CD4-positive, alpha-beta T cell (primary cell): Measurements from ENCODE around the gene HIPK2. TPM values are rescaled to one million over a fixed set of nuclear protein-coding genes. Genes with fewer than 3 reads are reported as not detected.

Source experiments
- ATAC-seq: fragments of 200-7000 bp; cut with Tn5 transposase; one replicate; pipeline ENCODE4 v1.10.0; 2022; ENCODE audit warnings: mild to moderate bottlenecking; ENCODE audit not compliant: poor library complexity
- CTCF ChIA-PET: fragments of 350-600 bp; sonication (Branson Sonifier 250); formaldehyde crosslinking; loops from one replicate; lab custom pipeline; 2021; ENCODE audit warnings: antibody characterized with exemption, inconsistent platforms; lab: Charles Lee
- POLR2A ChIA-PET: fragments of 350-600 bp; sonication (Branson Sonifier 250); formaldehyde crosslinking; loops from one replicate; lab custom pipeline; 2021; ENCODE audit warnings: antibody characterized with exemption, inconsistent platforms; lab: Charles Lee
- DNase-seq, 14 experiments: peaks; one replicate each; pipeline ENCODE4 v3.0.0-alpha.2; 2013 to 2020; ENCODE audit warnings: mixed read lengths in 2 of 14
- H3K27ac ChIP-seq, 2 donors: one replicate each; pipeline versions ENCODE4 v1.5.1 to v1.7.0; 2013; ENCODE audit warnings: low read length in 2 of 2, low read depth in 1 of 2, mild to moderate bottlenecking in 1 of 2
- H3K27me3 ChIP-seq, 2 experiments: 1 replicate in 1 of 2; 2 replicates in 1 of 2; pipeline versions ENCODE4 v1.6.1 to v1.7.0; 2013; ENCODE audit warnings: low read length in 2 of 2, control low read depth in 1 of 2, mild to moderate bottlenecking in 1 of 2, moderate library complexity in 1 of 2; ENCODE audit not compliant: insufficient read depth in 2 of 2, control insufficient read depth in 1 of 2
- H3K36me3 ChIP-seq: one replicate; pipeline ENCODE4 v1.6.1; 2013; ENCODE audit warnings: low read length, control low read depth; ENCODE audit not compliant: insufficient read depth
- H3K4me1 ChIP-seq: one replicate; pipeline ENCODE4 v1.6.1; 2013; ENCODE audit warnings: low read length, control low read depth; ENCODE audit not compliant: insufficient read depth
- H3K4me3 ChIP-seq: one replicate; pipeline ENCODE4 v1.5.1; 2013; ENCODE audit warnings: mild to moderate bottlenecking, low read length, moderate library complexity
- H3K9me3 ChIP-seq, 2 experiments: 1 replicate in 1 of 2; 2 replicates in 1 of 2; pipeline versions ENCODE4 v1.6.1 to v1.7.0; 2013; ENCODE audit warnings: low read length in 2 of 2, mild to moderate bottlenecking in 2 of 2, control low read depth in 1 of 2, moderate library complexity in 1 of 2; ENCODE audit not compliant: control insufficient read depth in 1 of 2, insufficient read depth in 1 of 2
- H3K27ac Mint-ChIP-seq: one replicate; pipeline ENCODE4 v1.8.0; 2020; ENCODE audit warnings: mixed read lengths
- H3K27me3 Mint-ChIP-seq: one replicate; pipeline ENCODE4 v1.8.0; 2021; ENCODE audit warnings: mixed read lengths
- H3K36me3 Mint-ChIP-seq: one replicate; pipeline ENCODE4 v1.8.0; 2021; ENCODE audit warnings: low read depth, mixed read lengths
- H3K4me1 Mint-ChIP-seq: one replicate; pipeline ENCODE4 v1.8.0; 2021; ENCODE audit warnings: low read depth, mixed read lengths
- H3K4me3 Mint-ChIP-seq: one replicate; pipeline ENCODE4 v1.8.0; 2020; ENCODE audit warnings: mild to moderate bottlenecking, mixed read lengths
- H3K9me3 Mint-ChIP-seq: one replicate; pipeline ENCODE4 v1.8.0; 2020; ENCODE audit warnings: mixed read lengths
- CTCF ChIP-seq: fragments of 200-600 bp; IDR thresholded peaks from one replicate; pipeline ENCODE4 v1.8.0; 2022; ENCODE audit warnings: antibody characterized with exemption, mild to moderate bottlenecking
- intact Hi-C, 2 experiments: fragments of 100-400 bp; cut with DNase I in 1 of 2; cut with micrococcal nuclease in 1 of 2; formaldehyde crosslinking; loops; one replicate each; pipeline versions ENCODE4 v1.15.1 to v1.9.0; 2023 to 2025; cut with DNase I, micrococcal nuclease
- total RNA-seq, 174 experiments: library from RNA in 2 of 174; stranded (reverse) in 2 of 174; gene quantifications; one replicate each; pipeline ENCODE4 v1.2.3 and lab custom pipeline; 2021 to 2026

Gene HIPK2
- total RNA-seq, 2 experiments from 2014 or later = 36.5 to 37.0 TPM

GRCh38 chr7:139752604-139753003, 25.2 kb downstream of the HIPK2 start:
- H3K27ac Mint-ChIP-seq = no peak overlapping the region
- Histone ChIP-seq H3K9me3 (no peaks in the 10 kb centered on the region), H3K36me3 (no peaks in the 10 kb centered on the region), H3K4me3 (no peak overlapping the region), H3K27me3 (no peaks in the 10 kb centered on the region), H3K27ac (no peak overlapping the region), H3K4me1 (peaks cover 33% of the 10 kb centered on the region)
- POLR2A ChIA-PET = no interaction called here
- H3K9me3 Mint-ChIP-seq = no peaks in the 10 kb centered on the region
- intact Hi-C loops = no loop called here
- peaks cover 86% of the 10 kb centered on the region for H3K4me1 Mint-ChIP-seq
- no peak for TF ChIP-seq CTCF
- peaks cover 12% of the 10 kb centered on the region for H3K36me3 Mint-ChIP-seq
- ATAC-seq = no peak
- no peak for DNase-seq
- CTCF ChIA-PET = interaction anchor here (1.3 to 1.9 kb wide), 2 partner anchors 15 to 107 kb away, joined by 3 to 5 read pairs; no protein-coding TSS in a partner anchor
- H3K27me3 Mint-ChIP-seq = no peaks in the 10 kb centered on the region
- no peak overlapping the region for H3K4me3 Mint-ChIP-seq

- H3K4me1 Mint-ChIP-seq = peaks cover 82% of the 10 kb centered on the region
- CTCF ChIA-PET = interaction anchor here (1.3 to 1.9 kb wide), 2 partner anchors 16 to 107 kb away, joined by 3 to 5 read pairs; no protein-coding TSS in a partner anchor
These were observed 25.6 kb downstream of the HIPK2 start for GRCh38 chr7:139752148-139752547.

DNA sequence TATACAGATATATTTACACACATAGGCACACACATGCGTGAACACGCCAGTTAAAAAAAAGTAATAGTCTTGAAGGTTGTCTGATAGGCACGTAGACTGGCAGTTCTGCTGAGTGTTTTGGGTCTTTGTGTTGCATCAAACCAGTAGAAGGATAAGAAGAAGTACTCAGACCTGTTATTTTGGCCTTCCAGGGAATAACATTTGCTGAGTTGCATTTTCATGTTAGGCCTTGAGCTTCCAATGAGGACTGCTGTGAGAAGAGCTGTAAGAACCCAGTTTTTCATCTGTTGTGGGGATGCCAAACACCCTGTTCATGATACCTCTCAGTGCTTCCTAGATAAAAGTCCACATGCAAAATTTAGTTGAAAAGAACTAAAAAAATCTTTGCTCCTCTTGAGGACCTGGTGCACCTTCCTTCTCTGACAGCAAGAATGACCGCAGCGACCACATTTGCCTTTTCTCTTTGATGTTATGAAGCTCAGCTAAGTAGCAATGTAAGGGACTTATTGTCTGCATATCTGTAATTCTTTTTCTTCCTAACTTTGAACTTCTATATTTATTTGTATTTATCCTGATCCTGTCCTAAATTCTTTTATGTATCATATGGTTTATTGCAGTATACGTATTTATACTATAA, 27.2 kb downstream of the HIPK2 start:
- Mint-ChIP-seq H3K4me3 (peak overlapping the region; percentile 3), H3K27ac (peak overlapping the region; percentile 21), H3K4me1 (peaks cover 80% of the 10 kb centered on the region), H3K27me3 (no peaks in the 10 kb centered on the region), H3K9me3 (no peaks in the 10 kb centered on the region), H3K36me3 (peaks cover 12% of the 10 kb centered on the region)
- H3K4me1 ChIP-seq = peaks cover 43% of the 10 kb centered on the region
- ATAC-seq (peak; percentile 54), DNase-seq (peak in 5 of 14 experiments; percentile 20 to 52 (median 33))
- H3K9me3 ChIP-seq = no peaks in the 10 kb centered on the region
- POLR2A ChIA-PET = interaction anchor here (1.9 kb wide), 1 partner anchor 17 kb away, joined by 8 read pairs; no protein-coding TSS in a partner anchor
- CTCF ChIA-PET = interaction anchor here (1.2 kb wide), 1 partner anchor 48 kb away, joined by 3 read pairs; no protein-coding TSS in a partner anchor
- no peak overlapping the region for H3K4me3 ChIP-seq
- no peaks in the 10 kb centered on the region for H3K36me3 ChIP-seq
- TF ChIP-seq CTCF = no peak
- no peak overlapping the region for H3K27ac ChIP-seq
- H3K27me3 ChIP-seq = no peaks in the 10 kb centered on the region
- intact Hi-C loops = no loop called here

More at GRCh38 chr7:139752148-139752547, 25.6 kb downstream of the HIPK2 start:
- no peak for TF ChIP-seq CTCF
- POLR2A ChIA-PET = interaction anchor here (1.9 kb wide), 1 partner anchor 16 kb away, joined by 8 read pairs; no protein-coding TSS in a partner anchor
- H3K27ac ChIP-seq = no peak overlapping the region
- Mint-ChIP-seq H3K9me3 (no peaks in the 10 kb centered on the region), H3K27ac (no peak overlapping the region), H3K4me3 (no peak overlapping the region), H3K36me3 (peaks cover 12% of the 10 kb centered on the region), H3K27me3 (no peaks in the 10 kb centered on the region)
- no peaks in the 10 kb centered on the region for H3K27me3 ChIP-seq
- DNase-seq (no peak), ATAC-seq (no peak)
- H3K9me3 ChIP-seq = no peaks in the 10 kb centered on the region
- H3K4me1 ChIP-seq = peaks cover 34% of the 10 kb centered on the region
- H3K4me3 ChIP-seq = no peak overlapping the region
- no peaks in the 10 kb centered on the region for H3K36me3 ChIP-seq
- intact Hi-C loops = no loop called here
